Glutamatergic neuron (in vitro differentiated cells): ENCODE data around the gene REXO4. TPM values are rescaled to one million over a fixed set of nuclear protein-coding genes. Genes with fewer than 3 reads are reported as not detected.

ENCODE experiments used
- DNase-seq: peaks from one replicate; pipeline ENCODE4 v3.0.0; 2022
- H3K27ac Mint-ChIP-seq: one replicate; pipeline ENCODE4 v1.8.0; 2020; ENCODE audit warnings: mild to moderate bottlenecking, mixed read lengths, inconsistent platforms; ENCODE audit not compliant: unreplicated experiment
- H3K27me3 Mint-ChIP-seq: one replicate; pipeline ENCODE4 v1.8.0; 2020; ENCODE audit warnings: mild to moderate bottlenecking, moderate library complexity, mixed read lengths, inconsistent platforms; ENCODE audit not compliant: unreplicated experiment
- H3K36me3 Mint-ChIP-seq: one replicate; pipeline ENCODE4 v1.8.0; 2020; ENCODE audit warnings: mild to moderate bottlenecking, mixed read lengths, inconsistent platforms; ENCODE audit not compliant: unreplicated experiment
- H3K4me1 Mint-ChIP-seq: one replicate; pipeline ENCODE4 v1.8.0; 2020; ENCODE audit warnings: mild to moderate bottlenecking, low read depth, mixed read lengths, inconsistent platforms; ENCODE audit not compliant: unreplicated experiment
- H3K4me3 Mint-ChIP-seq: one replicate; pipeline ENCODE4 v1.8.0; 2020; ENCODE audit warnings: mild to moderate bottlenecking, mixed read lengths, inconsistent platforms; ENCODE audit not compliant: unreplicated experiment
- H3K9me3 Mint-ChIP-seq: one replicate; pipeline ENCODE4 v1.8.0; 2020; ENCODE audit warnings: mild to moderate bottlenecking, moderate library complexity, mixed read lengths, inconsistent platforms; ENCODE audit not compliant: unreplicated experiment
- total RNA-seq: library from RNA; stranded (reverse); fragmentation: NEBNext Ultra II Directional; extraction: Animal tissue kit (Norgen Biotek cat#: 25700); gene quantifications from one replicate; pipeline ENCODE4 v1.2.1, GENCODE V29; 2021; ENCODE audit not compliant: unreplicated experiment
- TF ChIP-seq, protein P1 (sequence below): fragments of 200-600 bp; sonication (generic); IDR thresholded peaks from one replicate; pipeline ENCODE4 v1.5.0; 2021; ENCODE audit not compliant: partially characterized antibody, unreplicated experiment

The REXO4 gene
- total RNA-seq, 1 donor from 2014 or later = 20.4 TPM

- Mint-ChIP-seq H3K9me3 (no peaks in the 10 kb centered on the region), H3K27ac (no peak overlapping the region), H3K4me3 (no peak overlapping the region), H3K4me1 (peaks cover 3% of the 10 kb centered on the region), H3K36me3 (peaks cover 4% of the 10 kb centered on the region), H3K27me3 (peaks cover 12% of the 10 kb centered on the region)
- TF ChIP-seq, protein P1, sequence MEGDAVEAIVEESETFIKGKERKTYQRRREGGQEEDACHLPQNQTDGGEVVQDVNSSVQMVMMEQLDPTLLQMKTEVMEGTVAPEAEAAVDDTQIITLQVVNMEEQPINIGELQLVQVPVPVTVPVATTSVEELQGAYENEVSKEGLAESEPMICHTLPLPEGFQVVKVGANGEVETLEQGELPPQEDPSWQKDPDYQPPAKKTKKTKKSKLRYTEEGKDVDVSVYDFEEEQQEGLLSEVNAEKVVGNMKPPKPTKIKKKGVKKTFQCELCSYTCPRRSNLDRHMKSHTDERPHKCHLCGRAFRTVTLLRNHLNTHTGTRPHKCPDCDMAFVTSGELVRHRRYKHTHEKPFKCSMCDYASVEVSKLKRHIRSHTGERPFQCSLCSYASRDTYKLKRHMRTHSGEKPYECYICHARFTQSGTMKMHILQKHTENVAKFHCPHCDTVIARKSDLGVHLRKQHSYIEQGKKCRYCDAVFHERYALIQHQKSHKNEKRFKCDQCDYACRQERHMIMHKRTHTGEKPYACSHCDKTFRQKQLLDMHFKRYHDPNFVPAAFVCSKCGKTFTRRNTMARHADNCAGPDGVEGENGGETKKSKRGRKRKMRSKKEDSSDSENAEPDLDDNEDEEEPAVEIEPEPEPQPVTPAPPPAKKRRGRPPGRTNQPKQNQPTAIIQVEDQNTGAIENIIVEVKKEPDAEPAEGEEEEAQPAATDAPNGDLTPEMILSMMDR = no peak
- no peak for DNase-seq
Observed at GRCh38 chr9:133437753-133438531, 20.1 kb upstream of the REXO4 start.

- peaks cover 1% of the 10 kb centered on the region for H3K4me1 Mint-ChIP-seq
- peaks cover 4% of the 10 kb centered on the region for H3K36me3 Mint-ChIP-seq
- H3K9me3 Mint-ChIP-seq = no peaks in the 10 kb centered on the region
- TF ChIP-seq, protein P1 = no peak
- no peak overlapping the region for H3K27ac Mint-ChIP-seq
- H3K27me3 Mint-ChIP-seq = peaks cover 12% of the 10 kb centered on the region
- no peak overlapping the region for H3K4me3 Mint-ChIP-seq
- DNase-seq = no peak
Observed at GRCh38 chr9:133436681-133437080, 18.9 kb upstream of the REXO4 start.

- no peaks in the 10 kb centered on the region for H3K9me3 Mint-ChIP-seq
- no peak overlapping the region for H3K27ac Mint-ChIP-seq
- no peaks in the 10 kb centered on the region for H3K4me1 Mint-ChIP-seq
- H3K36me3 Mint-ChIP-seq = peaks cover 4% of the 10 kb centered on the region
- no peak overlapping the region for H3K4me3 Mint-ChIP-seq
- H3K27me3 Mint-ChIP-seq = peaks cover 2% of the 10 kb centered on the region
- TF ChIP-seq, protein P1 = no peak
- no peak for DNase-seq
Observed at GRCh38 chr9:133433351-133433843, 15.6 kb upstream of the REXO4 start.

DNA sequence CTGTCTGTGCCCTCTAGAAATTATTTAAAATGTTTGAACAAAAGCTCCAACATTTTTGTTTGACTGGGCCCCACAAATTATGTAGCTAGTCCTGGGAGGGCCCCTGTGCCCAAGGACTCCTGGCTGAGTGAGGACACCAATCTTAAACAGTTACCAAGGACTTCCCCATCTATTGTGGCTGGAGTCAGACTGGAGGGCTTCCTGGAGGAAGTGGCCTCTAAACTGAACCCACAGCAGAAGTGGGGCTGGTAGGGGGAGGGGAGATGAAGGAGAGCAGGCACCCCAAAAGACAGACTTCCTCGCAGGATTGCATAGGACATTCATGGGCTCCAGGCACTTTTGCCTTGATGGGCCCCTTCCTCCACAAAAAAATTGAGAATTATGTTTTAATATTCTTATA is 12.4 kb upstream of the REXO4 start:
- peaks cover 10% of the 10 kb centered on the region for H3K36me3 Mint-ChIP-seq
- no peak for DNase-seq
- no peak overlapping the region for H3K27ac Mint-ChIP-seq
- no peak overlapping the region for H3K4me3 Mint-ChIP-seq
- TF ChIP-seq, protein P1 = no peak
- peaks cover 2% of the 10 kb centered on the region for H3K4me1 Mint-ChIP-seq
- H3K9me3 Mint-ChIP-seq = peaks cover 4% of the 10 kb centered on the region
- peaks cover 2% of the 10 kb centered on the region for H3K27me3 Mint-ChIP-seq

DNA sequence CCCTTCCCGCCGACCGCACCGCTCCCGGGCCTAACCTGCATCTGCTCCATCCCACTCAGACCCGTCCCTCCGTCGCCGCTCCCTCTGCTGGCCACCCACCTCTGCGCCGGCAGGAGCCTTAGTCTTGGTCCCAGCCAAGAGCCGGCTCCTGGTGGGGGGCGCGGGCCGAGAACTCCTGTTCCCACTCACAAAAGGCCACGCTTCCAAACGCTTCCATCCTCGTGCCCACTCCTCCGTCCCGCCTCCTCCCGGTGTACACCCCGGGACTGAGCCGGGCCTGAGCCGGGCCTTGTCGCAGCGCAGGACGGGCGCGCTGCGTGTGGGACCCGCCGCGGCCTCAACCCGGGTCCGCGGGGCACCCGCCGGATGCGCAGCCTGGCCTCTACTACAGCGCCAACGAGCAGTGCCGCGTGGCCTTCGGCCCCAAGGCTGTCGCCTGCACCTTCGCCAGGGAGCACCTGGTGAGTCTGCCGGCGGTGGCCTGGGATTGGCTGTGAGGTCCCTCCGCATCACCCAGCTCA is 11.9 kb upstream of the REXO4 start:
- Mint-ChIP-seq H3K27me3 (peaks cover under 1% of the 10 kb centered on the region), H3K4me1 (peaks cover 2% of the 10 kb centered on the region), H3K36me3 (peaks cover 7% of the 10 kb centered on the region), H3K9me3 (peaks cover 4% of the 10 kb centered on the region), H3K4me3 (no peak overlapping the region), H3K27ac (no peak overlapping the region)
- DNase-seq = peak; percentile 89
- TF ChIP-seq, protein P1 = peak; percentile 27
